Stimulated activated CD8-positive, alpha-beta memory T cell treated with anti-CD3 and anti-CD28 coated beads, Interleukin-15, amount 100 ng/mL, for 4 hours (primary cell): ENCODE data around the gene SLC39A9.
A peak's percentile ranks its signal among the peaks of the same experiment; 100 is the strongest.

Source experiments
- DNase-seq, 2 donors: peaks; one replicate each; pipeline ENCODE4 v3.0.0-alpha.2; 2020; ENCODE audit warnings: low read depth in 2 of 2

Gene SLC39A9

DNA sequence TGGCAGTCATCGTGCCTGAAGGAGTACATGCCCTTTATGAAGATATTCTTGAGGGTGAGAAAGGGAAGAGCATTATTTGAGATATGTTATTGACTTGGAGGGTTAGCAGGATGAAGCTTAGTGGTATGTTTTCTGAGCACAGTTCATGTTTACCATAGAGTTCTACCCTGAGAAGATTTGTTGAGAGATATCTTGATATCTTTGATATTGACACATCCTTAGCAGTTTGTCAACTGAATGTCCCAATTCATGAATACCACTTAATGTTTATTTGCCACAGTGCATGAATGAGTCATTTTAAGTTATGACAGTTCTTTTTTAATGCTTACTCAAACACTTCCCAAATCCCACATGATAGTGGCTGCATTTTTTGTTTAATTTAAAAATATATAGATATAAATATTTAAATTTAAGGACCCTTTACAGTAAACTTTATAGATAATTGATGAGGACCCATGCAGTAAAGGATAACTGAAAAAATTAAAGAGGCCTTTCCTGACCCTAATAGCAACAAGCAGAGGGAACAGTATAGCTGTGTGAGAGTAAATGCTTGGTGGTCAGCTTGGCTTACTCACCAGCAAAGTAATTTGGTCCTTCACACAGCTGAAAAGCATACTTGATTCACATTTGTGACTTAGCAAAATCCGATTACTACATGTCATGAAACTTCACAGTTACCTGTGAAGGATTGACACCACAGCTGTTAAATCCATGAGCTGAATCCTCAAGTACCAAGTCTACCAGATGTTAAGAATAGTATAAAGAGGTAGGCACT lies 25.8 kb downstream of the SLC39A9 start:
- no peak for DNase-seq

DNA sequence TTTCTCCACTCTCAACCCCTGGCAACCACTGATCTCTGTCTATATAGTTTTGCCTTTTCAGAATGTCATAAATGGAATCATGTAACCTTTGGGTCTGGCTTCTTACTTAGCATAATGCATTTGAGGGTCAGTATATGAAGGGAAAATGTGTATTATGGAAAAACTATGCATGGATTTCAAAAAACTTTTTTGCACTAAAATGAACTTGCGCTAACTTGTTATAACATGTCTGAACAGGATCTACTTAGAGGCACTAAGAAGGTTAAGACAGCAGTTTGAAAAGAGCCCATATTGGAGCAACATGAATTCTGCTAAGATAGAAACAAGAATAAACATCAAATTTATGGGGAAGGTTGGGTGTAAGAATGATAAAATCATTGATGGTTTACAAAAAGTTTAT lies 29.1 kb downstream of the SLC39A9 start:
- DNase-seq, result no peak

DNA sequence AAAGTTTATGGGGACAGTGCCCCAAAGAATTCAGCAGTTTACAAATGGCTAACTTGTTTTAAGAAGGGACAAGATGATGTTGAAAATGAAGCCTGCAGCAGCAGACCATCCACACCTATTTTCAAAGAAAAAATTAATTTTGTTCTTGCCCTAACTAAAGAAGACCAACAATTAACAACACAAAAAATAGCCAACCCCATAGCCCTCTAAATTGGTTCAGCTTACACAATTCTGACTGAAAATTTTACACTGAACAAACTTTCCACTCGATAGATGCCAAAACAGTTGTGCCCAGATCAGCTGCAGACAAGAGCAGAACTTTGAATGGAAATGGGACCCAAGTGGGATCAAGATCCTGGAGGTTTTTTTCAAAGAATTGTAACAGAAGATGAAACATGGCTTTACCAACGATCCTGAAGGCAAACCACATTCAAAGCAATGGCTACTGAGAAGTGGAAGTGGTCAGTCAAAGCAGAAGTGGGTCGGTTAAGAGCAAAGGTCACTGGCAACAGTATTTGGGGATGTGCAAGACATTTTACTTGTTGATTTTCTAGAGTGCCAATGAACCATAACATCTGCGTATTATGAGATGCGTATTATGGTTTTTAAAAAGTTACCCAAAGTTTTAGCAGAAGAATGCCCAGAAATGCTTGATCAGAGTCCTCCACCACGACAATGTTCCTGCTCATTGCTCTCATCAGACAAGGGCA lies 30.0 kb downstream of the SLC39A9 start:
- no peak for DNase-seq

DNA sequence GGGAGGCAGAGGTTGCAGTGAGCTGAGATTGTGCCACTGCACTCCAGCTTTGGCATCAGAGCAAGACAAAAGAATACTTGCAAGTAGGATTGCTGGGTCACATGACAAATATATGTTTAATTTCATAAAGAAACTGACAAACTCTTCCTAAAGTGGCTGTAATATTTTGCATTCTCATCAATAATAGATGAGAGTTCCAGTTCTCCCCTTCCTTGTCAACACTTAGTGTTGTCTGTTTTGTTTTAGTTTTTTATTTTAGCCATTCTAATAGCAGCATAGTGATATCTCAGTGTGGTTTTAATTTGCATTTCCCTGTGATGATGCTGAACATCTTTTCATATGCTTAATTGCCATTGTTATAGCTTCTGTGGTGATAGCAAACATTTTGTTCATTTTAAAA lies 31.2 kb downstream of the SLC39A9 start:
- DNase-seq, result no peak

DNA sequence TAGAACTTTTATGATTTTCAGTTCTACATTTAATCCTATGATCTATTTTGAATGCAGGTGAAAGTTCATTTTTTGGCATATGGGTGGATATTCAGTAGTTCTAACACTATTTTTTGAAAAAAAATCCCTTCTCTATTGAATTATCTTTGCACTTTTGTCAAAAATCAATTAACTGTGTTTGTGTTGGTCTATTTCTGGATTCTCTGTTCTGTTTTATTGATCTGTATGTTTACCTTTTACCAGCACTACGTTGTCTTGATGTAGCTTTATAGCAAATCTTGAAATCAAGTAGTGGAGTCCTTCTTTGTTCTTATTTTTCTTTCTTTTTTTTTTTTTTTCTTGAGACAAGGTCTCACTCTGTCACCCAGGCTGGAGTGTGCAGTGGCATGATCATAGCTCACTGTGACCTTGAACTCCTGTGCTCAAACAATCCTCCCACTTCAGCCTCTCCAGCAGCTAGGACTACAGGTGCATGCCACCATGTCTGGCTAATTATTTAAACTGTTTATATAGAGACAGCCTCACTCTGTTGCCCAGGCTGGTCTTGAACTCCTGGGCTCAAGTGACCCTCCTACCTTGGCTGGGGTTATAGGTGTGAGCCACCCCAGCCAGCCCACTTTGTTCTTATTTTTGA lies 31.9 kb downstream of the SLC39A9 start:
- DNase-seq, result no peak

DNA sequence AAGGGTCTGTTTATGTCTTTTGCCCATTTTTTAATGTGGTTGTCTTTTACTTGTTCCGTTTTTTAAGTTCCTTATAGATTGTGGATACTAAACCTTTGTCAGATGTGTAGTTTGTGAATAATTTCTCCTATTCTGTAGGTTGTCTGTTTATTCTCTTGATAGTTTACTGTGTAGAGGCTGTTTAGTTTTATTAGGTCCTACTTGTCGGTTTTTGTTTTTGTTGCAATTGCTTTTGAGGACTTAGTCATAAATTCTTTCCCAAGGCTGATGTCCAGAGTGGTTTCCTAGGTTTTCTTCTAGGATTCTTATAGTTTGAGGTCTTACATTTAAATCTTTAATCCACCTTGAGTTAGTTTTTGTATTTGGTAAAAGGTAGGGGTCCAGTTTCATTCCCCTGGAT lies 33.9 kb downstream of the SLC39A9 start:
- no peak for DNase-seq

DNA sequence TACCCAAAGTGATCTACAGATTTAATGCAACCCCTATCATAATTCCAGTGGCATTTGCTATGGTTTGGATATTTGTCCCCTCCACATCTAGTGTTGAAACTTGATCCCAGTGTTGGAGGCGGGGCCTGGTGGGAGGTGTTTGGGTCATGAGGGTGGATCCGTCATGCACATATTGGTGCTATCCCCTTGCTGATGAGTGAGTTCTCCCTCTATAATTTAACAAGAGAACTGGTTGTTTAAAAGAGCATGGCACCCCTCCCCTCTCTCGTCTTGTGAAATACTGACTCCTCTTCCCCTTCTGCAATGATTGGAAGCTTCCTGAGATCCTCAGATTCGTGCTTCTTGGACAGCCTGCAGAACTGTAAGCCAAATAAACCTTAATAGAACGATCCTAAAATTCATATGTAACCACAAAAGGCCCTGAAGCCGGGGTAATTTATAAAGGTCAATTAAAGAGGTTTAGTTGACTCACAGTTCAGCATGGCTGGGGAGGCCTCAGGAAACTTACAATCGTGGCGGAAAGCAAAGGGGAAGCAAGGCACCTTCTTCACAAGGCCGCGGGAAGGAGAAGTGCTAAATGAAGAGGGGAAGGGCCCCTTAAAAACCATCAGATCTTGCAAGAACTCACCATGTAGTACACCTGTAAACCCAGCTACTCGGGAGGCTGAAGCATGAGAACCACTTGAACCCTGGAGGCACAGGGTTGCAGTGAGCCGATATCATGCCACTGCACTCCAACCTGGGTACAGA lies 41.2 kb downstream of the SLC39A9 start:
- no peak for DNase-seq

DNA sequence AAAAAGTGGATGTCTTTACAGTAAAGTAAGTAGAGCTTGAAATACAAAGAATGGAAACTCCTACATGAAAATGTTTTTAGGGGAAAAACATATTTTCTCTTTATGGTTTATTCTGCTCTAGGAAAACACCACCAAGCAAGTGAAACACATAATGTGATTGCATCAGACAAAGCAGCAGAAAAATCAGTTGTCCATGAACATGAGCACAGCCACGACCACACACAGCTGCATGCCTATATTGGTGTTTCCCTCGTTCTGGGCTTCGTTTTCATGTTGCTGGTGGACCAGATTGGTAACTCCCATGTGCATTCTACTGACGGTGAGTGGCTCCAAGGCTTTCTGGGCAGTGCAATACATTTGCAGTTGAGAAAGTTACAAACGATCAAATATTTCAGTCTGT lies 43.5 kb downstream of the SLC39A9 start:
- DNase-seq, result no peak

DNA sequence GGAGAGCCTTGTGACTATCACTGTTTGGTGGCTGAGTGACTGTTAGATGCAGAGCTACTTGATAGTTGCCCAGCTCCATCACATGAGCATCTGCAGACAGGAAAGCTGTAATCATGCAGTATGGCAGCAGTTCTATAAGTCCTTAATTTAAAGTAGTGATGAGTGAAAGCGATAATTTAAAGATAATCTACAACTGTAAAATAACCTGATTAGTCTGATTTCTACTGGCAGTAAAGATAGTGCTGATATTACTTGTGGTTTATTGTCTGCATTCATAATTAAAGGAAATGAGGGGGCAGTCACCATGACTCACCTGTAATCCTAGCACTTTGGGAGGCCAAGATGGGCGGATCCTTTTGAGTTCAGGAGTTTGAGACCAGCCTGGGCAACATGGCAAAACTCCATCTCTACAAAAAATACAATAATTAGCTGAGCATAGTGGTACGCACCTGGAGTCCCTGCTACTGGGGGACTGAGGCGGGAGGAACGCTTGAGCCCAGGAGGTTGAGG lies 44.9 kb downstream of the SLC39A9 start:
- no peak for DNase-seq

DNA sequence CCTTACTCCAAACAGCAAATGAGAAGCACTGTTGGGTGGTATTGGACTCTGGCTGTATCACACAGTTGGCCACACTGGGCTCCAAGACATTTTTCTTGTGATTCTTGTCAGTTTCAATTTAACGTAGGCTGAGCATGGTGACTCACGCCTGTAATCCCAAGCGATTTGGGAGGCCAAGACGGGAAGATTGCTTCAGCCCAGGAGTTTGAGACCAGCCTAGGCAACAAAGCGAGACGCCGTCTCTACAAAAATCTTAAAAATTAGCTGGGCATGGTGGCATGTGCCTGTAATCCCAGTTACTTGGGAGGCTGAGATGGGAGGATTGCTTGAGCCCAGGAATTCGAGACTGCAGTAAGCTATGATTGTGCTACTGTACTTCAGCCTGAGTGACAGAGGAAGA lies 50.7 kb downstream of the SLC39A9 start:
- no peak for DNase-seq

DNA sequence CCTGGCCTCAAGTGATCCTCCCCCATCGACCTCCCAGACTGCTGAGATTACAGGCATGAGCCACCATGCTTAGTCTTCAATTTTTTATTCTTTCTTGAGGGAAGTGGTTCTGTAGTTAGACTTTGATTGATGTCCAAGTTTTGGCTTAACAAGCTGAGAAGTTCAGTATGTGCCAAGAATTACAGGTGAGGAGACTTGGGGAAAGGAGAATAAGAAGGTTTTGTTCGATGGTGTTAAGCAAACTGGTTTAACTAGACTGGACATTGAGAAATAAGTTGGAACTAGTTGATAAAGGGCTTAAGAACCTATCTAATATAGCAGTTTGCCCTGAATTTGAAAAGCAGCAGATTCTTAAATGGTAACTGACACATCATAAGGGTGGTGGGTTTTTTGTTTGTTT lies 53.4 kb downstream of the SLC39A9 start:
- DNase-seq, result no peak

DNA sequence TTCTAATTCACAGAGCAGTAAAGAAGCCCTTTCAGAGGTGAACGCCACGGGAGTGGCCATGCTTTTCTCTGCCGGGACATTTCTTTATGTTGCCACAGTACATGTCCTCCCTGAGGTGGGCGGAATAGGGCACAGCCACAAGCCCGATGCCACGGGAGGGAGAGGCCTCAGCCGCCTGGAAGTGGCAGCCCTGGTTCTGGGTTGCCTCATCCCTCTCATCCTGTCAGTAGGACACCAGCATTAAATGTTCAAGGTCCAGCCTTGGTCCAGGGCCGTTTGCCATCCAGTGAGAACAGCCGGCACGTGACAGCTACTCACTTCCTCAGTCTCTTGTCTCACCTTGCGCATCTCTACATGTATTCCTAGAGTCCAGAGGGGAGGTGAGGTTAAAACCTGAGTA lies 59.9 kb downstream of the SLC39A9 start:
- no peak for DNase-seq

DNA sequence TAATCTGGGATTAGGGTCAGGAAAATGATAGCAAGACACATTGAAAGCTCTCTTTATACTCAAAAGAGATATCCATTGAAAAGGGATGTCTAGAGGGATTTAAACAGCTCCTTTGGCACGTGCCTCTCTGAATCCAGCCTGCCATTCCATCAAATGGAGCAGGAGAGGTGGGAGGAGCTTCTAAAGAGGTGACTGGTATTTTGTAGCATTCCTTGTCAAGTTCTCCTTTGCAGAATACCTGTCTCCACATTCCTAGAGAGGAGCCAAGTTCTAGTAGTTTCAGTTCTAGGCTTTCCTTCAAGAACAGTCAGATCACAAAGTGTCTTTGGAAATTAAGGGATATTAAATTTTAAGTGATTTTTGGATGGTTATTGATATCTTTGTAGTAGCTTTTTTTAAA lies 60.6 kb downstream of the SLC39A9 start:
- DNase-seq, result no peak

DNA sequence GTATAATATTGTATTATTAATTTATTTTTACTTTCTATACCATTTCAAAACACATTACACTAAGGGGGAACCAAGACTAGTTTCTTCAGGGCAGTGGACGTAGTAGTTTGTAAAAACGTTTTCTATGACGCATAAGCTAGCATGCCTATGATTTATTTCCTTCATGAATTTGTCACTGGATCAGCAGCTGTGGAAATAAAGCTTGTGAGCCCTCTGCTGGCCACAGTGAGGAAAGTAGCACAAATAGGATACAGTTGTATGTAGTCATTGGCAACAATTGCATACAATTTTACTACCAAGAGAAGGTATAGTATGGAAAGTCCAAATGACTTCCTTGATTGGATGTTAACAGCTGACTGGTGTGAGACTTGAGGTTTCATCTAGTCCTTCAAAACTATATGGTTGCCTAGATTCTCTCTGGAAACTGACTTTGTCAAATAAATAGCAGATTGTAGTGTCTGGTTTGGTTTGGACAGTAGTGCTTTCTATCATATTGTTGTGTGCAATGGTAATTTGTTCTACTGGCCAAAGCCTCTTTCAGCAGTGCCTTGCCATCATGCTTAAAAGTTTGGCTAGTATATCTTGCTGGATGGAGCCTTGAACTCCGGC lies 61.7 kb downstream of the SLC39A9 start:
- DNase-seq, result peak in 1 of 2 donors; percentile 11

DNA sequence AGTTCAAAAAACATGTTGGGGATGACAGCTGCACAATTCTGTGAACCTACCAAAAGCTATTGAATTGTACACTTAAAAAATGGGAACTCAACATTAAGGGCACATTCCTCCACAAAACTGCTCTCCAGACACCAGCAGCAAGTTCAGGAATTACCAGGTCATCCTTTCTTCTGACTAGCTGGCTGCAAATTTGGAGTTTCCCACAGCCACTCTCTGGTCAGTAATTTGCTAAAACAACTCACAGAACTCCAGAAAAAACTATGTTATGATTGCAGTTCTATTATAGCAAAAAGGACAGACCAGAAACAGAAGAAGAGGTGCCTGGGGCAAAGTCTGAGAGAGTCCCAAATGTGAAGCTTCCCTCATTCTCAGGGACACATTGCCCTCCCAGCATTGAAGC lies 65.9 kb downstream of the SLC39A9 start:
- no peak for DNase-seq

DNA sequence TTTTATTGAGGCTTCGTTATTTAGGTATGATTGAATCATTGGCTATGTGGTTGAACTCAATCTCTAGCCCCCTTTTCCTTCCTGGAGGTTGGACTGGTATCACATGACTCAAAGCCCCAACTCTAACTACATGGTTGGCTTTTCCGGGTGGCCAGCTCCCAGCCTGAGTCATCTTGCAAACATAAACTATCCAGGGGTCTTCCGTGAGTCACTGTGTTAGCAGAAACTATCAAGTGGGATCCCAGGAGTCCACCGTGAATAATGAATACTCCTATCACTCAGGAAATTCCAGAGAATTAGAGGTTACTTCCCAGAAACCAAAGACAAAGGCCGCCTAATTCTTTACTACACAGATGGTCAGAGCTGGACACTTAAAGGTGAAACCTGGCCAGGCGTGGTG lies 66.3 kb downstream of the SLC39A9 start:
- no peak for DNase-seq

DNA sequence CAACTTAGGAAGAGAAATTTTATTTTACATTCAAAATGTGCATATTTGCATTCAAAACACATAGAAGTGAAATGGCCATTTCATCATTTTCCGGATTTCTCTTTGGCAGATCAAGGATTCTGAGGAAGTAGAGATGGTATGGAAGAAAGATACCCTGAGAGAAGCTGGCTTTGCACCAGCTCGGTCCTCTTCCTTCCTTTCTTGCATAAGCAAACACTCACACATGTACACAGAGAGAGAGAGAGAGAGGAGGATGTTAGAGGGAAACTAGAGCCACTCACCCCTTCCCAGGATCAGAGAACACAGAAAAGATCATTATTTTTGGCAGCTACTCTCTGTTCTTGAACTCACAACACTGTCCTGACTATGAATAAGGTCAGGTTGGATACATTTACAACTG lies 70.5 kb downstream of the SLC39A9 start:
- DNase-seq, result no peak

DNA sequence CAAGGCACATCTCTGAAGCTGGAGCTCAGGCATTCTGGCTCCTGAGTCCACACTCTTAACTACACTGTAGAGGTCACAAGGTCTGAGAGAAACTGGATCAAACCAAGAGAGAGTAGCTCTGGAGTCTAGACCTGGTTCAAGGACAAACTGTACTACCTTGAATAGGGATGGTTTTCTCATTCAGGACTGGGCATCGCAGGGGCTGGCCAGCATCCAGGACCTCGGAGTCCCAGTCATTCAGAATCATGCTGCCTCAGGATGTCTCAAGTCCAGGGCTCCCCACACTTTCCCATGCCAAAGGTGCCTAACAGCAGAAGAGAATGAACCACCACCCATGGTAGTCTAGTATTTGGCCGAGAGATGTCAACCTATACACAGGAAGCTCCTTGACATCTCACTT lies 72.9 kb downstream of the SLC39A9 start:
- no peak for DNase-seq

DNA sequence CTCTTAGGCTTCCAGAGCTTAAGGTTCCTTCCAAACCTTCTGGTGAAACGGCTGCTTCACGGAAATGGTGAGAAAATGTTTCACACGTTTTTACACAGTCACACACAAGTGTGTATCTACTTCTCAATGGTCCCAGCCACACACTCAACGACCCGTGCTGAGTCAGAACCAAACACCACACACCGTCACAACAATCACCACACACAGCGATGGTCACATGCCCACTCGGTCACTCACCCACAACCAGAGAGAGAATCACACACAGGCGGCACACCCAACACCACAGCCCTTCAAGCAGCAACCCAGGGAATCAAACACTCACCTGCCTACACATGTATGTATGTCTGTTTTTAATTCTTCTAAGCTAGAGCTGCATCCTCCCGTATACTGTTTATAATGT lies 73.4 kb downstream of the SLC39A9 start:
- no peak for DNase-seq

DNA sequence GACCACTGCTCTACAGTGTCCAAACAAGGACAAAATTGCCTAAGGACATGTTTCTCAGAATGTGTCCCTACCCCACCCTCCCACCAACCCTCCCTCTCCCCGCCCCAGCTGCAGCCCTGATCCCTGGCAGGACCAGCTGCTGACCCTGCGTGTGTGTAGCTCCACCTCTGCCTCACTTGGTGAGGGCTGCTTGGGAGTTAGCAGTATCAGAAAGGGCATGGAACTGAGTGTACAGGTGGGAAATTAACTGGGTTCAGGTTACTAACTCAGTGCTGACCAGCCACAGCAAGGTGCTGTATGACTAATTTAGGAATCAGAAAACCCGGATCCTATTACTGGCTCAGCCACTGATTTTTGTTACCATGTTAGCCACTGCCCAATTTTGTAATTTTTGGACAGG lies 74.8 kb downstream of the SLC39A9 start:
- DNase-seq, result no peak

DNA sequence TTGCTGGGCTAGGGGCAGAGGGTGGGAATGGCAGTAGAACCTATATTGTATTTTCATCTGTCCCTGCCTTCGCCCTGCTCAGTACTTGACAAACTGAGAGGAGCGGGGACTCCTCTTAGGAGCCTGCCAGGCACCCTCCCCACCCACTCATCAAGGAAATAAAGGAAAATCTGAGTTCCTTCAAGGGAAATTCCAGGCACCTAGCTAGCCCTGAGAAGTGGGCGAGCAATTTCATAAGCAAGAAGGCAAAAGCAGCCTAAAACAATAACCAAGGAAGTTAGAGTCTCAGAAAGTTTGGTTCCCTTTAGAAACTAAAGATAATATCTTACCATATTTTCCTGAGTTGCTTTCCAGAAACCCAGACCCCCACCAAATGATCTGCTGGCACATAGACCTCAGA lies 75.5 kb downstream of the SLC39A9 start:
- DNase-seq, result no peak
